ENCODE data around the gene SAMD8. TPM values are rescaled to one million over a fixed set of nuclear protein-coding genes. Genes with fewer than 3 reads are reported as not detected.

The SAMD8 gene
- polyA plus RNA-seq, 1 experiment = 32.2 TPM

DNA sequence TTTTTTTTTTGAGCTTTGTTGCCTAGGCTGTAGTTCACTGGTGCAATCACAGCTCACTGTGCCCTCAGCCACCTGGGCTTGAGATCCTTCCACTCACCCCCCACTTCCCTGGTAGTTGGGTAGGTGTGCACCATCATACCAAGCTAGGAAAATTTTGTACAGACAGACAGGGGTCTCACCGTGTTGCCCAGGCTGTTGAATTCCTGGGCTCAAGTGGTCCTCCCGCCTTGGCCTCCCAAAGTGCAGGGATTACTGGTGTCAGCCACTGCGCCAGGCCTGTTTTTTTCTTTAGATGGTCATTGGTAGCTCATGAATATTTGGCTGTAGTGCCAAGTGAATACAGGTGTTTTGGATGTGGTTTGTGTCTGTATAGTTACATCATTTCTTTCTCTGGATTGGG lies 116.8 kb downstream of the SAMD8 start:
- POLR2A ChIA-PET = interaction anchor here (6.7 kb wide), 1 partner anchor 19 kb away, joined by 49 read pairs; the partner anchor contains the start of gene VDAC2
- CTCF ChIA-PET = no interaction called here
- no peak overlapping the region for H3K27ac ChIP-seq (ENCODE audit: low read depth, low read length)
- no peak overlapping the region for H3K4me3 ChIP-seq (ENCODE audit: low read depth, low read length)
- H3K9me3 ChIP-seq (ENCODE audit: control insufficient read depth, insufficient read depth, low read length) = no peaks in the 10 kb centered on the region
- no peaks in the 10 kb centered on the region for H3K27me3 ChIP-seq (ENCODE audit: control insufficient read depth, insufficient read depth, low read length)
- TF ChIP-seq, protein P1, sequence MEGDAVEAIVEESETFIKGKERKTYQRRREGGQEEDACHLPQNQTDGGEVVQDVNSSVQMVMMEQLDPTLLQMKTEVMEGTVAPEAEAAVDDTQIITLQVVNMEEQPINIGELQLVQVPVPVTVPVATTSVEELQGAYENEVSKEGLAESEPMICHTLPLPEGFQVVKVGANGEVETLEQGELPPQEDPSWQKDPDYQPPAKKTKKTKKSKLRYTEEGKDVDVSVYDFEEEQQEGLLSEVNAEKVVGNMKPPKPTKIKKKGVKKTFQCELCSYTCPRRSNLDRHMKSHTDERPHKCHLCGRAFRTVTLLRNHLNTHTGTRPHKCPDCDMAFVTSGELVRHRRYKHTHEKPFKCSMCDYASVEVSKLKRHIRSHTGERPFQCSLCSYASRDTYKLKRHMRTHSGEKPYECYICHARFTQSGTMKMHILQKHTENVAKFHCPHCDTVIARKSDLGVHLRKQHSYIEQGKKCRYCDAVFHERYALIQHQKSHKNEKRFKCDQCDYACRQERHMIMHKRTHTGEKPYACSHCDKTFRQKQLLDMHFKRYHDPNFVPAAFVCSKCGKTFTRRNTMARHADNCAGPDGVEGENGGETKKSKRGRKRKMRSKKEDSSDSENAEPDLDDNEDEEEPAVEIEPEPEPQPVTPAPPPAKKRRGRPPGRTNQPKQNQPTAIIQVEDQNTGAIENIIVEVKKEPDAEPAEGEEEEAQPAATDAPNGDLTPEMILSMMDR (IDR thresholded peaks at IDR 0.05; ENCODE audit: low read depth, low read length) = no peak
- DNase-seq (ENCODE audit: low read depth, low spot score) = no peak

DNA sequence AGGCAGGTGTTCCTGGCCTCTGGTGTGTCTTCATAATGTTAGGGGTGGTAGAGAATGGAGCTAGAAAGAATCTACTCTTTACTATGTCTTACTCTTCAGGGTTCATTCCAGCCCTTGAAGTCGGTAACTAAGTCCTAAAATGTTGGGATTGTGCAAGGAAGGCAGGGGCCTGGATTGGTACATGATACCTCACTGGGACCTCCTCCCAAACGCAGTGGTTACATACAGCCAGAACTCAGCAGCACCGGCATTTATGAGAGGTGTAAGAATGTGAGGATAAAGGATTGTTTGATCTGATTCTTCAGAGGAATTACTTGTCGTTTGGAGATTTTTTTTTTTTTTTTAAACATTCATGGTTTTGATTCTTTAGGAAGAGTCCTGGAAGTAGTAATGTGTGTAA lies 117.4 kb downstream of the SAMD8 start:
- Histone ChIP-seq H3K9me3 (ENCODE audit: control insufficient read depth, insufficient read depth, low read length) (no peaks in the 10 kb centered on the region), H3K4me3 (ENCODE audit: low read depth, low read length) (no peak overlapping the region), H3K27me3 (ENCODE audit: control insufficient read depth, insufficient read depth, low read length) (no peaks in the 10 kb centered on the region), H3K27ac (ENCODE audit: low read depth, low read length) (no peak overlapping the region)
- DNase-seq (ENCODE audit: low read depth, low spot score) = no peak
- TF ChIP-seq, protein P1 (IDR thresholded peaks at IDR 0.05; ENCODE audit: low read depth, low read length) = no peak
- CTCF ChIA-PET = no interaction called here
- POLR2A ChIA-PET = interaction anchor here (6.7 kb wide), 1 partner anchor 19 kb away, joined by 49 read pairs; the partner anchor contains the start of gene VDAC2

DNA sequence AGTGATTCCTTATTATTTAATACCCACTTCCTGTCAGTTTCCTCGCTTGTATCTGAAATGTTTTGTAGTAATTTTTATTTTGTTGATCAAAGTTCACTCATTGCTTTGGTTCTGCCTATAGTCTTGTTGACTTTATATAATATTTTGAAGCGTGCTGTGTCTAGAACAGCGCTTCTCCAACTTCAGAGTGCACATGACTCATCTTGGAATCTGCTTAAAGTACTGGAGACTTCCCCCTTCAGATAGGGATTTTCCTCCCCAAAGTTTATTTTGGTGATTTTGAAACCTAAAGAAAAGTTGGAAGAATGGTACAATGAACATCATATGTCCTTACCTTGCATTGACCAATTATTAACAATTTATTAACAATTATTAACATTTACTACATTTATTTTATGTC lies 118.5 kb downstream of the SAMD8 start:
- no peaks in the 10 kb centered on the region for H3K9me3 ChIP-seq (ENCODE audit: control insufficient read depth, insufficient read depth, low read length)
- CTCF ChIA-PET = interaction anchor here (0.6 to 2.1 kb wide), 17 partner anchors 12 to 986 kb away, joined by 3 to 14 read pairs (median 5); partner anchors contain the start of gene SAMD8
- H3K4me3 ChIP-seq (ENCODE audit: low read depth, low read length) = no peak overlapping the region
- DNase-seq (ENCODE audit: low read depth, low spot score) = no peak
- H3K27ac ChIP-seq (ENCODE audit: low read depth, low read length) = no peak overlapping the region
- TF ChIP-seq, protein P1 (IDR thresholded peaks at IDR 0.05; ENCODE audit: low read depth, low read length) = no peak
- POLR2A ChIA-PET = interaction anchor here (1.0 kb wide), 2 partner anchors 44 to 119 kb away, joined by 3 read pairs; partner anchors contain the start of gene SAMD8
- no peaks in the 10 kb centered on the region for H3K27me3 ChIP-seq (ENCODE audit: control insufficient read depth, insufficient read depth, low read length)

DNA sequence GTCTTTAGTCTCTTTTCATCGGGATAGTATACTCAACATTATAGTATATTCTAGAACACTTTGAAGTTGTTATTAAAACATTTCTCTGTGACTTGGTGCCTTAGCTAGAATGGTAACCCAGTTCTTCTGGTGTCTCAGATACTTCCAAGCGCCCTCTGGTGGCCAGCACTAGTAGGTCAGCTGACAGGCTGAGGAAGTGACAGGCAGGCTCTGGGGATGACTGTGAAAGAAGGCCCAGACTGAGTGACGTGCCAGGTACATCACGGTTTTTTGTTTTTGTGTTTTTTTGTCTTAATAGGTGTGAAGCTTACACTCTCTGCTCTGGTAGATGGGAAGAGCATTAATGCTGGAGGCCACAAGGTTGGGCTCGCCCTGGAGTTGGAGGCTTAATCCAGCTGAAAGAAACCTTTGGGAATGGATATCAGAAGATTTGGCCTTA lies 119.2 kb downstream of the SAMD8 start:
- CTCF ChIA-PET = interaction anchor here (0.6 to 2.1 kb wide), 15 partner anchors 12 to 986 kb away, joined by 3 to 14 read pairs (median 7); partner anchors contain the start of gene SAMD8
- no peak overlapping the region for H3K4me3 ChIP-seq (ENCODE audit: low read depth, low read length)
- H3K27ac ChIP-seq (ENCODE audit: low read depth, low read length) = no peak overlapping the region
- H3K9me3 ChIP-seq (ENCODE audit: control insufficient read depth, insufficient read depth, low read length) = no peaks in the 10 kb centered on the region; the same call in 1 of the 2 replicates
- DNase-seq (ENCODE audit: low read depth, low spot score) = peak; percentile 65
- POLR2A ChIA-PET = interaction anchor here (0.6 to 1.0 kb wide), 3 partner anchors 19 to 119 kb away, joined by 3 to 4 read pairs (median 3); partner anchors contain the start of gene SAMD8
- H3K27me3 ChIP-seq (ENCODE audit: control insufficient read depth, insufficient read depth, low read length) = no peaks in the 10 kb centered on the region
- TF ChIP-seq, protein P1 (IDR thresholded peaks at IDR 0.05; ENCODE audit: low read depth, low read length) = peak; percentile 93

Other genes starting within 250 kb of the SAMD8 start
- gene VDAC2, start 99.1 kb downstream of the SAMD8 start, polyA plus RNA-seq (2011; rRNA removed) = 154 and 201 TPM in 2 replicates
- 2.0 and 2.3 TPM in 2 replicates for gene COMTD1, start 124.3 kb downstream of the SAMD8 start, polyA plus RNA-seq (2011; rRNA removed)

Measured in AG04450 (cell line).